Epithelial cell of esophagus (primary cell): ENCODE measurements around the gene ATN1.

Source experiments
- DNase-seq: peaks from one replicate; pipeline ENCODE4 v3.0.0; 2010; ENCODE audit warnings: low read depth
- H3K4me3 ChIP-seq: 2 replicates; pipeline ENCODE4 v1.5.1; 2011; ENCODE audit warnings: mild to moderate bottlenecking, low read length, control low read depth
- CTCF ChIP-seq: IDR thresholded peaks from 2 replicates; pipeline ENCODE4 v1.5.1; 2011; ENCODE audit warnings: low read depth, mild to moderate bottlenecking, low read length, control low read depth, inconsistent platforms; ENCODE audit not compliant: insufficient read depth; ENCODE audit errors: missing control alignments

ATN1 gene

DNA sequence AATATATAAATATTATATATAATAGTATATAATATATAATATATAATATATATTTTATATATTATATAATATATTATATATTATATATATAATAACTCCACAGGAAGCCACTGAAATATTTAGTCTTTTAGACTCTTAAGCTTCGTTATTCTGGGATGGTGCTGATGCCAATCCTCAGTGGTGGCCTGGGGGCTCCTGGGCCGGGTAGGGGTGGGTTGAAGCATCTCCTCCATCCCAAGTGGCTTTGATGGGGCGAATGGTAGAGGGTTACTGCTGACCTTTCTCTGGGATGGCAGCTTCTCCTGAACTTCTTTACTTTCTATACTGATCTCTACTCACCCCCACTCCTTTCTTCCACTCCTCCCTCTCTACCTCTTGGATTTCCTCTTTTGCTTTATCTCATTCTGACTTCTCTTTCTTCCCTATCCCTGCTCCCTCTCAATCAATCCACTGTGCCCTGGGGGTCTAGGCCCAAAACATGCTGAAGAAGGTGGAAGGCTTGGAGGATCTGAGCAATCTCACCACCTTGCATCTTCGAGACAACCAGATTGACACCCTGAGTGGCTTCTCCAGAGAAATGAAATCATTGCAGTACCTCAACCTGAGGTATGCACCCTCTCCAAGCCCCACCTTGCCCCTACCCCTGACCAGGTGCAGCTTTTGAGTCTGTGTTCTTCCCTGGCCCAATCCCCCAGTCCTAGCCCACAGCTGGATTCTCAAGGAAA lies 18.2 kb upstream of the ATN1 start:
- no peak for DNase-seq

DNA sequence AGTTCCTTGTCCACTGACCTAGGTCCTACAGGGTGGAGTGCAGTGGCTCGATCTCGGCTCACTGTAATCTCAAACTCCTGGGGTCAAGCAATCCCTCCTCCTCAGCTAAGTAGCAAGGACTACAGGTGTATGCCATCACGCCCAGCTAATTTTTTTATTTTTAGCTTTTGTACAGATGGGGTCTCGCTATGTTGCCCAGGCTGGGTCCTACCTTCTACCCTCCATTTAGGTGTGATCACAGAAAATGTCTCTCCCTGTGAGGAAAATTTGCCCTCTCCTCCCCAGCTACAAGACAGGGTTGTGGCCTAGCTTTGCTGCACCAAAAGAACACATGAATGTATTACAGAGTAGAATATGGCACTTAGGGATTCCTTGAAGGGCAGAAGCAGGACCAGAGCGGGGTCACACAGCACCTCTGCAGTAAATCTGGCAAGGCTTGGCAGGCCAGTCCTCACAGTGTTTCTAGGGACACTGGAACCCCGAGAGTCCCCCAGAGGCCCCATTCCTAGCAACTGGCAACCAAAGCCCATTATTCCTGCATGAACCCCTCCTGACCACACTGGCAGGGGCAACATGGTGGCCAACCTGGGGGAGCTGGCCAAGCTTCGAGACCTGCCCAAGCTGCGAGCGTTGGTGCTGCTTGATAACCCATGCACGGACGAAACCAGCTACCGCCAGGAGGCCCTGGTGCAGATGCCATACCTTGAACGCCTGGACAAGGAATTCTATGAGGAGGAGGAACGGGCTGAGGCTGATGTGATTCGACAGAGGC lies 15.4 kb upstream of the ATN1 start:
- DNase-seq: no peak
- no peak overlapping the region for H3K4me3 ChIP-seq
- TF ChIP-seq CTCF: no peak

More for the DNA sequence above, 18.2 kb upstream of the ATN1 start:
- TF ChIP-seq CTCF: no peak
- no peak overlapping the region for H3K4me3 ChIP-seq

DNA sequence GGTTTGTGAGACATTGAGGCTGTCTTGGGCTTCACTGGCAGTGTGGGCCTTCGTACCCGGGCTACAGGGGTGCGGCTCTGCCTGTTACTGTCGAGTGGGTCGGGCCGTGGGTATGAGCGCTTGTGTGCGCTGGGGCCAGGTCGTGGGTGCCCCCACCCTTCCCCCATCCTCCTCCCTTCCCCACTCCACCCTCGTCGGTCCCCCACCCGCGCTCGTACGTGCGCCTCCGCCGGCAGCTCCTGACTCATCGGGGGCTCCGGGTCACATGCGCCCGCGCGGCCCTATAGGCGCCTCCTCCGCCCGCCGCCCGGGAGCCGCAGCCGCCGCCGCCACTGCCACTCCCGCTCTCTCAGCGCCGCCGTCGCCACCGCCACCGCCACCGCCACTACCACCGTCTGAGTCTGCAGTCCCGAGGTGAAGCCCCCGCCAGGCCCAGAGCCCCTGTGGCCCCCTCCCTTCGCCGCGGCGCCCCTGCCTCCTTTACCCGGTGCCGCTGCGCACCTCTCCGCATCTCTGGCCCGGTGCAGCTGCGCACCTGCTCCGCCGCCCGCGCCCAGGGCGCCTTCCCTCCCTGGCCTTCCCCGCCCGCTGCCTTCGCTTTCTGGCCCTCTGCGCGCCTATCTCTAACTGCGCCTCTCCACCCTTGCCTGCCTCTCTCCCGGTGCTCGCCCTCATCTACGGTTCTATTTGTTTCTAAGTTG lies 13.4 kb upstream of the ATN1 start, which contains the start of gene ENO2:
Gene ENO2 (plus strand): TSS at position 335 of the 701 bp plus-strand sequence. CDS start 1,253 bp downstream, outside the sequence.
- TF ChIP-seq CTCF: no peak
- DNase-seq: peak; percentile 63

DNA sequence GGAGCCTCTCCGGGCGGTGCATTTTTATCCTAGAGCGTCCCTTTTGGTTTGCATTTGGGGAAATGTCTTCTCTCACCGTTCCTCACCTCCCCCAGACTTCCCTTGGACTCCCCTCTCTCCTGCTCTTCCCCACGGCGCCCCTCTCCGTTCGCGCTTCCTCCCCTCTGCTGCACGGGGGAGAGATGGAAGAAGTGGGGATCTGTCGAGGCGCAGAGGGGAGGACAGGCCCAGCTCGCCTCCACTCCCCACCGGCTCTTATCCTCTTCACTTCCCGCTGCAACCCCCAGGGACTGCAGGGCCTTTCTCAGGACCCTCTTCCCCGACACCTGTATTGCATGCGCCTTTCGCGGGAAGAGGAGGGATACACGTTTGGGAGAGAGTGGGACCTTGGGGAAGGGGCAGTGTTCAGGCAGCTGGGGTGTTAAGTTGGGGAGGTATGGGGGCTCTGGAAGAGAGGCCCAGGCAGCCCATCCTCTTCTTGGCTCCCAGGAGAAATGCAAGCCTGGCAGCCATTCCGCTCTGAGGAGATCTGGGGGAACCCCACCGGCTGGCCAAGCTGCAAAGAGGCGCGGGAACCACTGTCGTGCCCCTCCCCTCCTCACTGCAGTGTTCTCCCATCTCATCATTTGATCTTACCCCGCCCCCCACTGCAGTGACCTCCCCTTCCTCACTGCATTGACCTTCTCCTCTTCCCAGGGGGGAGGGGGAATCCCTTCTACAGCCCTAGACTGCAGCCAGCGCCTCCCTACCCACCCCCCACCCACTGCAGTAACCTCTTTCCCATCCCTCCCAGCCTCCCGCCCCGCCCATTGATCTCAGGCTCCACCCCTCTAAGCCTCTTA lies 12.6 kb upstream of the ATN1 start:
- no peak for TF ChIP-seq CTCF
- no peak for DNase-seq
- H3K4me3 ChIP-seq: peak overlapping the region; percentile 38

More for the DNA sequence above, 13.4 kb upstream of the ATN1 start, which contains the start of gene ENO2:
- H3K4me3 ChIP-seq: peak within 1 kb of the TSS; percentile 38

DNA sequence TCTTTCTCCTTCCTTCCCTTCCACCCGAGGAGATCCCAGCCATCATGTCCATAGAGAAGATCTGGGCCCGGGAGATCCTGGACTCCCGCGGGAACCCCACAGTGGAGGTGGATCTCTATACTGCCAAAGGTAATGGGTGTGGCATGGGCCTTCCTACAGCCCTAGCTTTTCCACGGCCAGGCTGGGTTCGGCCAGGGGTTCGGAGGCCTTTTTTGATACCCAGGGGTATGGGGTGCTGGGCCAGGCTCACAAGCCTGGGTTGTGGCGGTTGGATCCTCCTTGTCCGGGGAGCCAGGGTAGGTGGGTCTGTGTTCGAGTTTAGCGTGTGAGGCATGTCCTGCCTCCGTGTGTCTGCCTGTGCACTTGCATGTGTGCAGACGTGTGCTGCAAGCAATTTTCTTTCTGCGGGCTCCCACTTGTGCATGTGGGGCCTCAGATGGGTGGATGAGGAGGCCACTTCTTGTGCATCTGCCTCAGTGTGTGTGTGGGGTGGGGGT lies 11.9 kb upstream of the ATN1 start:
- H3K4me3 ChIP-seq: no peak overlapping the region
- no peak for TF ChIP-seq CTCF
- no peak for DNase-seq

- no peak for TF ChIP-seq CTCF
- no peak overlapping the region for H3K4me3 ChIP-seq
- no peak for DNase-seq
These were observed 11.1 kb upstream of the ATN1 start for GRCh38 chr12:6916426-6917200.
